CD14-positive monocyte (primary cell): ENCODE data around the gene CFAP74. TPM values are rescaled to one million over a fixed set of nuclear protein-coding genes. Genes with fewer than 3 reads are reported as not detected.

Experiments
- DNase-seq, 3 donors: peaks; one replicate each; pipeline ENCODE4 v3.0.0-alpha.2; 2011 to 2022
- H2AFZ ChIP-seq: 2 replicates; pipeline ENCODE4 v1.6.0; 2012; ENCODE audit warnings: mild to moderate bottlenecking, low read depth, low read length, inconsistent platforms; ENCODE audit not compliant: insufficient read depth, poor library complexity, severe bottlenecking
- H3K27ac ChIP-seq, 2 donors: 1 replicate in 1 of 2; 2 replicates in 1 of 2; pipeline ENCODE4 v1.5.1; 2012 to 2013; ENCODE audit warnings: low read length in 2 of 2, control low read depth in 1 of 2, inconsistent platforms in 1 of 2, low read depth in 1 of 2, mild to moderate bottlenecking in 1 of 2
- H3K27me3 ChIP-seq, 2 donors: one replicate each; pipeline versions ENCODE4 v1.6.0 to v1.6.1; 2011 to 2013; ENCODE audit warnings: low read length in 2 of 2; ENCODE audit not compliant: control insufficient read depth in 2 of 2, insufficient read depth in 2 of 2
- H3K36me3 ChIP-seq, 2 donors: replicated peaks in 1 of 2; 1 replicate in 1 of 2; 2 replicates in 1 of 2; pipeline versions ENCODE4 v1.5.1 to v1.6.1; 2012 to 2013; ENCODE audit warnings: low read length in 2 of 2, control low read depth in 1 of 2, inconsistent platforms in 1 of 2, mild to moderate bottlenecking in 1 of 2; ENCODE audit not compliant: insufficient read depth in 2 of 2, control insufficient read depth in 1 of 2
- H3K4me1 ChIP-seq, 2 donors: 1 replicate in 1 of 2; 2 replicates in 1 of 2; pipeline versions ENCODE4 v1.5.1 to v1.6.1; 2012 to 2013; ENCODE audit warnings: low read length in 2 of 2, control low read depth in 1 of 2, inconsistent platforms in 1 of 2, mild to moderate bottlenecking in 1 of 2, moderate library complexity in 1 of 2; ENCODE audit not compliant: insufficient read depth in 2 of 2, control insufficient read depth in 1 of 2
- H3K4me2 ChIP-seq: replicated peaks from 2 replicates; pipeline ENCODE3; 2012; ENCODE audit warnings: low read length, moderate library complexity, mild to moderate bottlenecking; ENCODE audit not compliant: poor library complexity, severe bottlenecking; ENCODE audit errors: extremely low read depth
- H3K4me3 ChIP-seq, 3 experiments: fragments of 200-600 bp in 1 of 3; sonication (generic) in 1 of 3; replicated peaks in 1 of 3; 1 replicate in 2 of 3; 2 replicates in 1 of 3; pipeline ENCODE4 v1.5.1; 2011 to 2013; ENCODE audit warnings: low read length in 3 of 3, mild to moderate bottlenecking in 3 of 3, control low read depth in 2 of 3, low read depth in 2 of 3, inconsistent platforms in 1 of 3, moderate library complexity in 1 of 3
- H3K79me2 ChIP-seq: 2 replicates; pipeline ENCODE4 v1.6.0; 2012; ENCODE audit warnings: mild to moderate bottlenecking, control low read depth, inconsistent platforms, low read length, moderate library complexity; ENCODE audit not compliant: insufficient read depth
- H3K9ac ChIP-seq: 2 replicates; pipeline ENCODE4 v1.6.0; 2017; ENCODE audit warnings: low read length, mild to moderate bottlenecking; ENCODE audit not compliant: insufficient read depth, poor library complexity, severe bottlenecking
- H3K9me3 ChIP-seq, 2 donors: replicated peaks in 1 of 2; 1 replicate in 1 of 2; 2 replicates in 1 of 2; pipeline versions ENCODE4 v1.5.1 to v1.6.1; 2012 to 2013; ENCODE audit warnings: low read length in 2 of 2, control low read depth in 1 of 2; ENCODE audit not compliant: control insufficient read depth in 1 of 2, insufficient read depth in 1 of 2
- H4K20me1 ChIP-seq: 2 replicates; pipeline ENCODE4 v1.6.0; 2012; ENCODE audit warnings: mild to moderate bottlenecking, low read length, control low read depth, moderate library complexity; ENCODE audit not compliant: insufficient read depth
- H3K27ac Mint-ChIP-seq, 7 donors: one replicate each; pipeline ENCODE4 v1.8.0; 2020; ENCODE audit warnings: mild to moderate bottlenecking in 7 of 7, mixed read lengths in 7 of 7, moderate library complexity in 6 of 7, inconsistent platforms in 2 of 7
- H3K27me3 Mint-ChIP-seq, 3 donors: one replicate each; pipeline ENCODE4 v1.8.0; 2021 to 2022; ENCODE audit warnings: low read depth in 3 of 3, mild to moderate bottlenecking in 3 of 3, mixed read lengths in 3 of 3, moderate library complexity in 3 of 3, inconsistent platforms in 1 of 3
- H3K36me3 Mint-ChIP-seq, 2 donors: one replicate each; pipeline ENCODE4 v1.8.0; 2020; ENCODE audit warnings: mixed read lengths in 2 of 2, inconsistent platforms in 1 of 2, mild to moderate bottlenecking in 1 of 2
- H3K4me1 Mint-ChIP-seq: one replicate; pipeline ENCODE4 v1.8.0; 2020; ENCODE audit warnings: mild to moderate bottlenecking, mixed read lengths
- H3K4me3 Mint-ChIP-seq, 2 donors: one replicate each; pipeline ENCODE4 v1.8.0; 2020; ENCODE audit warnings: mild to moderate bottlenecking in 2 of 2, mixed read lengths in 2 of 2, moderate library complexity in 1 of 2
- H3K9me3 Mint-ChIP-seq, 7 donors: one replicate each; pipeline ENCODE4 v1.8.0; 2020 to 2022; ENCODE audit warnings: mixed read lengths in 7 of 7, mild to moderate bottlenecking in 6 of 7, moderate library complexity in 6 of 7, inconsistent platforms in 2 of 7
- CTCF ChIP-seq: fragments of 200-600 bp; IDR thresholded peaks from one replicate; pipeline ENCODE4 v1.8.0; 2022; ENCODE audit warnings: antibody characterized with exemption, mild to moderate bottlenecking
- WGBS: methylation state at CpG from one replicate; pipeline ENCODE4 v1.1.5; 2013; ENCODE audit warnings: missing lambda C conversion rate; ENCODE audit not compliant: insufficient coverage; 5-methylcytosine and 5-hydroxymethylcytosine counted together
- intact Hi-C, 2 donors: fragments of 100-400 bp; cut with micrococcal nuclease; formaldehyde crosslinking; loops; one replicate each; pipeline versions ENCODE4 v1.15.0 to v1.15.1; 2023
- polyA plus RNA-seq, 3 donors: library from polyadenylated mRNA; depleted of rRNA in 1 of 3; unstranded in 2 of 3; stranded (reverse) in 1 of 3; fragments of 300-500 nt in 2 of 3; fragments of >200 nt in 1 of 3; fragmentation: Illumina TruSeq in 2 of 3; gene quantifications; 1 replicate in 2 of 3; 2 replicates in 1 of 3; pipeline ENCODE4 v1.2.3, GENCODE V29; 2012 to 2021

Gene CFAP74
- polyA plus RNA-seq, 3 donors = not detected

- Histone ChIP-seq H3K79me2 (no peaks in the 10 kb centered on the region), H3K9me3 (peaks cover 0 to 4% of the 10 kb centered on the region in 2 donors), H3K4me1 (no peaks in the 10 kb centered on the region), H3K4me2 (no peak overlapping the region), H2AFZ (no peak overlapping the region), H3K9ac (no peak overlapping the region), H3K27me3 (no peaks in the 10 kb centered on the region), H3K36me3 (no peaks in the 10 kb centered on the region), H3K27ac (no peak overlapping the region), H4K20me1 (no peaks in the 10 kb centered on the region), H3K4me3 (no peak overlapping the region)
- WGBS = 91% methylated on average over 21 of the region's 21 CpGs
- H3K4me3 Mint-ChIP-seq = no peak overlapping the region
- peaks cover 0 to 13% (median 2%) of the 10 kb centered on the region in 7 donors for H3K9me3 Mint-ChIP-seq
- no peaks in the 10 kb centered on the region for H3K36me3 Mint-ChIP-seq
- TF ChIP-seq CTCF = no peak
- peaks cover 6 to 10% (median 9%) of the 10 kb centered on the region in 3 donors for H3K27me3 Mint-ChIP-seq
- peaks cover 3% of the 10 kb centered on the region for H3K4me1 Mint-ChIP-seq
- intact Hi-C loops = no loop called here
- peak overlapping the region in 1 of 7 donors; percentile 67 for H3K27ac Mint-ChIP-seq
- DNase-seq = no peak
These were observed 31.9 kb downstream of the CFAP74 start for GRCh38 chr1:1971688-1972087.

DNA sequence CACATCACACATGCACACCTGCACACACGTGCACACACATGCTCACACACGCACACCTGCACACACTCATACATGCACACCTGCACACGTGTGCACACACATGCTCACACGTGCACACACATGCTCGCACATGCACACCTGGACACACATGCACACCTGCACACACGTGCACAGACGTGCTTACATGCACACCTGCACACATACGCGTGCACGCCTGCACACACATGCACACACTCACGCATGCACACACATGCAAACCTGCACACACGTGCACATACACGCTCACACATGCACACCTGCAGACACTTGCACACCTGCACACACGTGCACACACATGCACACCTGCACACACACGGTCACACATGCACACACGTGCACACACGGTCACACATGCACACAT is 32.6 kb downstream of the CFAP74 start:
- peaks cover 3% of the 10 kb centered on the region for H3K4me1 Mint-ChIP-seq
- WGBS = 93% methylated on average over 17 of the region's 17 CpGs
- intact Hi-C loops = no loop called here

More for the DNA sequence above, 32.6 kb downstream of the CFAP74 start:
- Histone ChIP-seq H3K36me3 (no peaks in the 10 kb centered on the region), H3K27ac (no peak overlapping the region), H3K27me3 (no peaks in the 10 kb centered on the region), H2AFZ (no peak overlapping the region), H4K20me1 (no peaks in the 10 kb centered on the region), H3K4me2 (no peak overlapping the region), H3K79me2 (no peaks in the 10 kb centered on the region), H3K4me1 (peaks cover 0 to 2% of the 10 kb centered on the region in 2 donors), H3K9me3 (peaks cover 0 to 4% of the 10 kb centered on the region in 2 donors), H3K4me3 (no peak overlapping the region), H3K9ac (no peak overlapping the region)
- no peak for DNase-seq
- Mint-ChIP-seq H3K27me3 (peaks cover 7 to 10% (median 8%) of the 10 kb centered on the region in 3 donors), H3K4me3 (no peak overlapping the region), H3K36me3 (no peaks in the 10 kb centered on the region), H3K9me3 (peaks cover 0 to 13% (median 2%) of the 10 kb centered on the region in 7 donors), H3K27ac (no peak overlapping the region)
- no peak for TF ChIP-seq CTCF
